Epithelial cell of proximal tubule (primary cell): ENCODE measurements around the gene SERTAD2. TPM values are rescaled to one million over a fixed set of nuclear protein-coding genes. Genes with fewer than 3 reads are reported as not detected.

Experiments used
- DNase-seq: peaks from one replicate; pipeline ENCODE4 v3.0.0-alpha.2; 2011; ENCODE audit warnings: low read depth
- H3K4me3 ChIP-seq: 2 replicates; pipeline ENCODE4 v1.5.1; 2011; ENCODE audit warnings: low read depth, mild to moderate bottlenecking, low read length
- CTCF ChIP-seq: conservative IDR thresholded peaks from 2 replicates; pipeline ENCODE4 v1.5.1; 2012; ENCODE audit warnings: low read depth, mild to moderate bottlenecking, low read length
- total RNA-seq: library from RNA; depleted of rRNA; stranded (reverse); fragments of >200 nt; gene quantifications from 2 replicates; pipeline ENCODE4 v1.2.3, GENCODE V29; 2015

Gene SERTAD2
- total RNA-seq, 1 donor from 2014 or later = 20.9 TPM

DNA sequence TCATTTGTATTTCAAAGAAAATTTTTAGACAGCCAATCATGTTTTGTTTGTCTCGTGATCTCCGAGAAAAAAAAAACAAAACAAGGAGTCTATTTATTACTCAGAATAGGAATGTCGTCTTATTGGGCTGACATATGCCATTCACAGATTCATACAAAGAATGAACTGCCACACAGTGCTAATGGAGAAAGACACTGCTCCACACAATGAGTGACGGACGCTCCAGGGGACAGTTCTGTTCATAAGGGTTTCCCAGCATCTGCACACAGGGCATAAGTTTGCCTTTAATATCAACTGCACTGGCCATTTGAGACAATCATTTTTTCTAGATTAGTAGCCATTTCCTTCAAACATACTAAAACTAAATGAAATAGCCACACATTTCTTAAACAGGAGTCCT is 3.4 kb downstream of the SERTAD2 start:
- DNase-seq = no peak
- H3K4me3 ChIP-seq = no peak overlapping the region
- TF ChIP-seq CTCF = no peak

DNA sequence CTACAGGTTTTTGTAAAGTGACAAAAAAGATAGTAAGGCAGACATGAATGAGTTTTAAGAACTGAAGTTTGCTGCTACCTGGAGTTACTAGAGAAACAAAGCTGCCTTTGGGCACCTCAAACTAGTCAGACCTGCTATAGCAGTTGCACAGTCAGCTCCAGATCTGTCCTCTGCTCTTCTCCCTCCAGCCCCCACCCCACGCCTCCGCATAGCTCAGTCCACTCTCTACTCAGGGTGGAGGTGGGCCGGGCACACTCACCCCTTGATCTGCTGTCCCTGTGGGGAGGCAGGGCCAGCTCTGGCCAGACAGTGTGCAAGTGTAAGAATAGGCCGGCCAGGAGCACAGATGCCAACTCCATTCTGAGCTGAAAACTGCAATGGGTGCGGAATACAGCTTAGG is 4.1 kb downstream of the SERTAD2 start:
- DNase-seq = no peak
- peak overlapping the region; percentile 34 for H3K4me3 ChIP-seq

GRCh38 chr2:64649013-64649484 is 4.7 kb downstream of the SERTAD2 start:
- DNase-seq = no peak
- H3K4me3 ChIP-seq = peak overlapping the region; percentile 34
- TF ChIP-seq CTCF = no peak

More for the DNA sequence above, 4.1 kb downstream of the SERTAD2 start:
- no peak for TF ChIP-seq CTCF

GRCh38 chr2:64646007-64646880 is 7.5 kb downstream of the SERTAD2 start:
- no peak for DNase-seq
- H3K4me3 ChIP-seq = no peak overlapping the region
- TF ChIP-seq CTCF = peak; percentile 97

DNA sequence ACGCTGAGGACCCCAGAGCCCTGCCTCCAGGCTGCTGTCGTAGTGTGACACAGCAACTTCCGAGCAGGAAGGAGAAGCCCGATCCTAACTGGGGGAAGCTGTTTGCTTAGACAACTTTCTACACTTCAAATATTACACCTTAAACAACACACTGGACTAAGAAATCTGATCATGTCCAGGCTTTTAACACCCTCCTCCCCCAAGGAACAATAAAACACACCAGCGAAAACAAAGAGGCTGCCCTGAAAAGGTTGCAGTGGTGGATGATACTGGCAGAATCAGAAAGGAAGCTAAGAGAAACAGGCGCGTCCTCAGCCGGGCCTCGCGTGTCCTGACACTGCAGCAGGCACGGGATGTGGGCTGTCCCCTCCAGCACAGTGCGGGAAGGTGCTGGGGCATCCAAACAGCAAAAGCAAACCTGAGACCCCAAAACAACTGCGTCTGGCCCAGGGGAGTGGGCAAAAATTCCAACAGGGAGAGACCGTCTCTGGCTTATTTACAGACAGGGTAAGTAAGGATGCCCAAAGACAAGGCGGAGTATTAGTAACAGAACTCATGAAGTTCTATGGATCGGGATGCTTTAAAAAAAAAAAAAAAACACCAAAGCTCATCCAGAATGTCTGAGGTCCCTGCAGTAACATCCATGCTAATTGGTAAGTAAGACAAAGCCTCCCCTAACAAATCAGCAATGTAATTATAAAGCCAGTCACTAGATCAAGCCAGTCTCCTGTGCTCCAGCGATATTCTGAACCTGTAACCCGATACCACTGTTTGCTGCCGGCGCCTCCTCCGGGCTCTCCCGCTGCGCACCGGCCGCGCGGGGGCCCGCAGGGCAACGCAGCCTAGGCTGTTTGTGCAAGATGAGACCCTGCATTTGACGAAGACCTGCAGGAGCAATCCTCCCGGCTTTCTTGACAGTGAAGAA is 9.0 kb downstream of the SERTAD2 start:
- peak overlapping the region; percentile 53 for H3K4me3 ChIP-seq
- TF ChIP-seq CTCF = peak; percentile 18
- no peak for DNase-seq

- no peak for TF ChIP-seq CTCF
- peak overlapping the region; percentile 53 for H3K4me3 ChIP-seq
- no peak for DNase-seq
These were observed 9.8 kb downstream of the SERTAD2 start for GRCh38 chr2:64643838-64644457.
